ENCODE measurements around the gene TMEM178B.
"Not testable (repeated sequence)": the region's sequence is repeated elsewhere in the genome, so short reads cannot be mapped to it uniquely, and the experiment has no call there.

Gene TMEM178B

GRCh38 chr7:141133646-141134045 is 59.8 kb downstream of the TMEM178B start:
- in situ Hi-C loops (cut with MboI; ENCODE audit: low sequenced_read_pairs), result no loop called here

- in situ Hi-C loops (cut with MboI; ENCODE audit: low sequenced_read_pairs), result no loop called here
Measured at GRCh38 chr7:141142058-141142457, 68.2 kb downstream of the TMEM178B start.

- in situ Hi-C loops (cut with MboI; ENCODE audit: low sequenced_read_pairs), result no loop called here
Measured at GRCh38 chr7:141144921-141145629, 71.2 kb downstream of the TMEM178B start.

- in situ Hi-C loops (cut with MboI; ENCODE audit: low sequenced_read_pairs), result no loop called here
Measured at GRCh38 chr7:141145630-141145982, 71.7 kb downstream of the TMEM178B start.

GRCh38 chr7:141147482-141147881 is 73.6 kb downstream of the TMEM178B start:
- in situ Hi-C loops (cut with MboI; ENCODE audit: low sequenced_read_pairs), result no loop called here

- in situ Hi-C loops (cut with MboI; ENCODE audit: low sequenced_read_pairs), result no loop called here
Measured at GRCh38 chr7:141150465-141150864, 76.6 kb downstream of the TMEM178B start.

DNA sequence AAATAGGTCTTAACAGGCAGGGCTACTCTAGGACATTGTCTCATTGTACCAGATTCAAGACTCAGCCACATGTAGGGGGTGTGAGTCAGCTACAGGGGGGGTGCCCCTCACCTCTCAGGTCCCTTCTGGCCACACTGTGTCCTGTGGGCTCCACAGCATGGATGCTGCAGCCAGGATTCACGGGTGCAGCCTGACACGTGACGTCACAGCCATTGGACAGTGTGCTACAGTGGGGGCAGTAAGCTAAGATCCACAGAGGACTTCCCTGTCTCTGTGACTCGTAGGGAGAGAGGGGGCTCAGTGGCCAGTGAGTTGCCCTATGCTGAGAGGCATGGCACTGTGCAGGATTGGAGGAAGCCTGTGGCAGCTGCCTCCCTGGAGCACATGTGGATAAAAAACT is 77.9 kb downstream of the TMEM178B start:
- in situ Hi-C loops (cut with MboI; ENCODE audit: low sequenced_read_pairs), result no loop called here

- in situ Hi-C loops (cut with MboI; ENCODE audit: low sequenced_read_pairs), result no loop called here
Measured at GRCh38 chr7:141153231-141153630, 79.4 kb downstream of the TMEM178B start.

- in situ Hi-C loops (cut with MboI; ENCODE audit: low sequenced_read_pairs), result no loop called here
Measured at GRCh38 chr7:141154131-141154732, 80.4 kb downstream of the TMEM178B start.

DNA sequence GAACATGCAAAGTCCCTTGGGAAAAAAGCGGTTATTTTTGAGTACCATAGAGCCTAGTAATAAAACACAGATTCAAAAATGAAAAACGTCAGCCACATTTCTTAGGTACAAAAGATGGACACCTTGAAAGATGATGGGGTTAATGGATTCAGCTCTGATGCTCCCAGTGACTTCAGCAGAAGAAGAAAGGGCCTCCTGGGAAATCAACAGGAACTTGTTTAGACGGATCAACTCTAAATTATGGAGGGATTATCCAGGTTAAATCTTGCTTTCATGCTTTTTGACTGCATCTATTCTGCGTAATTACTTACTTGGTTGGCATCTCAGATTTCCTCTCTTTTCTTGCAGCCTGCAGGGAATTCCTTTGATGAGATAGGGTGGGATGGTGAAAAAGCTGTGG is 82.5 kb downstream of the TMEM178B start:
- in situ Hi-C loops (cut with MboI; ENCODE audit: low sequenced_read_pairs), result no loop called here

GRCh38 chr7:141157138-141157765 is 83.4 kb downstream of the TMEM178B start:
- in situ Hi-C loops (cut with MboI; ENCODE audit: low sequenced_read_pairs), result no loop called here

- in situ Hi-C loops (cut with MboI; ENCODE audit: low sequenced_read_pairs), result no loop called here
Measured at GRCh38 chr7:141158561-141158960, 84.7 kb downstream of the TMEM178B start.

DNA sequence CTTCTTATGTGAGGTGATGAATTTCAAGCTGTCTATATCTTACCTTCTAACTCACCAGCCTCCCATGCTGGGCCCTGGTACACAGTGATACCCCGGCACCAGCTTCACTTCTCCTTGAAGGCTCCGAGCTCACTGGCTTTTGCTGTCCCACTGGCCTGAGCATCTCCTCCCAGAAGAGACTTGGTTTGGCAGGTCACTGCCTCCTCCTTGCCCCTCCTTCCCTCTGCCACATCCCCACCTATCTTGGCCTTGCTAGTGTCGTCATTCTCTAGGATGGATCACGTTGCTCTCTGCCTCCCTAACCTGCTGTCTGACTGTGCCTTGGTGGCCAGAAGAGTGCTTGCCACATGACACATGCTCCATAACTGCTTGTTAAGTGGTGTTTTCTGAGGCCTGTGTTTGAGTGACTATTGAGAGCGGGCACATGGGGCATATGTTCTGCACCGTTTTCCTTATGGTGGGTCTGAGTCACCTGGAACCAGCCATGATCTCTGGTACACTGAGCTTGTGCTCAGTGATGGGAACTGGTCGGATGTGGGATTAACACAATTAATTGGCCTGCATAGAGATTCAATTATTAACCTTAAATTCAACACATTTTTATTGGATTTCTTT is 86.5 kb downstream of the TMEM178B start:
- in situ Hi-C loops (cut with MboI; ENCODE audit: low sequenced_read_pairs), result no loop called here

DNA sequence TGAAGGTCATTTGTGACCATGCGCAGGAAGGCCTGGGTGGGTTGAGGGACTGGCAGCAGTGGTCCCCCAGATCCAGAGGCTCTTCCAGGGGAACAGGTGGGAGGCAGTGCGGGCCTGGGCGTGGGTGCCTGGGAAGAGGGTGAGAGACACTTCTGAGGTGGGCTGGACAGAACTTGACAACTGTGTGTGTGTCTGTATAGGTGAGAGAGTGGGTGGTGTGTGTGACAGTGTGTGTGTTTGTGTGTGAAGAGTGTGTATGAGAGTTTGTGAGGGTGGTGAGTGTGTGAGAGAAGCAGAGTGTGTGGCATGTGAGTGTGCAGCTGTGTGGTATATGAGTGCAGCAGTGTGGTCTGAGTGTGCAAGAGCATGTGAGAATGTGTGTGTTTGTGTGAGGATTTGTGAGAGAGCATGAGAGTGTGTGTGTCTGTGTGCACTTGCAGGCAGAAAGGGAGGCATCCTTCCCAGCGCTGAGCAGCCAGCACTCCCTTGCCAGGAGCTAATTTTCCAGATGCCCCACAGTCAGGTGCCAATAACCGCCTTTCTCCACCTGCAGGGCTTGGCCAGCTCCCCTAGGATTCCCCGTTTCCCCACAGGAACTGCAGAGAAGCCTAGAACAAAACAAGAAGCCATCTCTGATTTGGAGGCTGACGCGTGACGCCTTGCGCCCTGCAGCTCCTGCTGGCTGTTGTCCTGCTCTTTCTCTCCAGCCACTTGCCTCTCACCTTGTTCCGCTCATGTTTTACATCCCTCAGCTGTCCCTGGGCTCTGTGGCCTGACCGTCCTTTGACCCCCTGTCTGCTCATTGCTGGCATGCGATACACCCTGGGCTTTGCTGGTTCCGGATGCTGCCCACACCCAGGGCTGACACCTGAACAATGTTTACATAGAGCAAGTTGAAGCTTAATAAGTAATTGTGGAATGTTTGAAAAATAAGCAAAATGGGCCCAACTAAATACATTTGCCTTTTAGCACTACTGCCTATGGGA is 88.0 kb downstream of the TMEM178B start:
- in situ Hi-C loops (cut with MboI; ENCODE audit: low sequenced_read_pairs), result no loop called here

DNA sequence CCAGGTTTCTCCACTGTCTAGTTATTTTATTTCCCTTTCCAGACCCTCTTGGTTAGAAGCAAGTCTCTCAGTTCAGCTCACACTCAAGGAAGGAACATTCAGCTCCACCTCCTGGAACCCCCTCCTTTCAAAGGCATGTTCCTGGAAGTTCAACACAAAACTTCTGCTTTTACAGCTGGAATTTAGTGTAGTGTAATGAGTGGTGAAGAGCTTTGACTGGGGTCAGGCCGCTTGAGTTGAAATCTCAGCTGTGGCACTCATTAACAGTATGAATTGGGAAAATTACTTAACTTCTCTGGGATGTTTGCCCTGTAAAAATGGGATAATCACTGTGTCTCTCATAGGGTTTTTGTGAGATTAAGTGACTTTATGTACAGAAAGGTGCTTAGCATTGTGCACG is 91.7 kb downstream of the TMEM178B start:
- in situ Hi-C loops (cut with MboI; ENCODE audit: low sequenced_read_pairs), result no loop called here

DNA sequence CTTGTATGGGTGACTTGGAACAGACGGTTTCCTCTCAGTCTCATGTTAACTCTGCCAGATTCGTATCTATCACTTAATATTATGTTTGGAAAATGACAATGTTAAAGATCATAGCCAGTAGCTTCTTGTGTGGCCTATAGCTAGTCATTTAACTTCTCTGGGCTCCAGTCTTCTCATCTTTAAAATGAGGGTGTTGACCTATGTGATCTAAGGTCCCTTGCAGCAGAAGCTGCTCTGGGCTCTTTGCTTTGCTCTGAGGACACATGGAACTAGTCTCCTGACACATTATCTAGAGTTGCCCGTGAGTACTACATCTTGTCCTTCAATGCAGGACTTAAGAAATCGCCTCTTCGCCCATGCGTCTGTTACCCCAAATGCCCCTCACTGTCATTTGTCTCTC is 93.1 kb downstream of the TMEM178B start:
- in situ Hi-C loops (cut with MboI; ENCODE audit: low sequenced_read_pairs), result no loop called here

DNA sequence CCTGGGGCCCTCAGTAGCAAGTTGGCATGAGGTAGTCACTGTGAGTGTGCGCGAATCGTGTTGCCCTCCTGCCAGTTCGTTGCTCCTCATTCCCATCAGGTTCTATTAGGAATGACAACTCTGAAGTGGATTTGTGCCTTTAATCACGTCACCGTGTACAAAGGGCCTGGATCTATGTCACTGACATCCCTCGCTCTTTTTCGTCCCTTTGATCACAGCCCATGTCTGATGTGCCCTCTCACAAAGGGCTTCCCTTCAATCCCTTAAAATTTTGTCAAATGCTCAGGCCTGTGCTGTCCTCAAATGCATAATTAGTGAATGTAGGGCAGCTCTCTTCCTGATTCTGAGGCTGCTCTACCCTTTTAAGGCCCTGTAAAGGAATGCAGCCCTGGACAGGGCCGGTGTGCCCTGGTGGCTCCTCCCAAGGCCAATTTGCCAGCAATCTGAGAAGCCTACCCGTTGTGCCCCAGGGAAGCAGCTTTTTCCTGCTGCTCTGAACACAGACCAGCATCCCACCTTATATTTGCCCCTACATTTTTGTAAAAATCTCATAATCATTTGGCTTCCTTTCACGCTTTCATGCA is 93.6 kb downstream of the TMEM178B start:
- in situ Hi-C loops (cut with MboI; ENCODE audit: low sequenced_read_pairs), result no loop called here

DNA sequence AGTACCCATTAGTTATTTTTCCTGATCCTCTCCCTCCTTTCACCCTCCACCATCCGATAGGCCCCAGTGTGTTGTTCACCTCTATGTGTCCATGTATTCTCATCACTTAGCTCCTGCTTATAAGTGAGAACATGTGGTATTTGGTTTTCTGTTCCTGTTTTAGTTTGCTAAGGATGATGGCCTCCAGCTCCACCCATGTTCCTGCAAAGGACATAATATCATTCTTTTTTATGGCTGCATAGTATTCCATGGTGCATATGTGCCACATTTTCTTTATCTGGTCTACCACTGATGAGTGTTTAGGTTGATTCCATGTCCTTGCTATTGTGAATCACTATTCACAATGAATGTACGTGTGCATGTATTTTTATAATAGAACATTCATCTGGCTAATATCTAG is 95.3 kb downstream of the TMEM178B start:
- in situ Hi-C loops (cut with MboI; ENCODE audit: low sequenced_read_pairs), result not testable (repeated sequence)

- in situ Hi-C loops (cut with MboI; ENCODE audit: low sequenced_read_pairs), result not testable (repeated sequence)
Measured at GRCh38 chr7:141175728-141176127, 101.9 kb downstream of the TMEM178B start.

- in situ Hi-C loops (cut with MboI; ENCODE audit: low sequenced_read_pairs), result not testable (repeated sequence)
Measured at GRCh38 chr7:141177120-141177519, 103.3 kb downstream of the TMEM178B start.
